HCT116 (cell line): Measurements from ENCODE around the gene ADAMTS4. TPM values are rescaled to one million over a fixed set of nuclear protein-coding genes. Genes with fewer than 3 reads are reported as not detected.

Experiments used
- ATAC-seq: fragments of 200-7000 bp; cut with Tn5 transposase; 2 replicates; pipeline ENCODE4 v1.9.1; 2020; ENCODE audit warnings: mild to moderate bottlenecking, moderate library complexity
- BruUV-seq: library from RNA; stranded (reverse); fragments of 400-500 nt; replicated peaks from 2 replicates; lab custom pipeline; 2021; lab: Mats Ljungman, UMichigan
- CTCF ChIA-PET: fragments of 300-600 bp; sonication (Branson Sonifier 250); formaldehyde crosslinking; loops from one replicate; lab custom pipeline; 2021; ENCODE audit warnings: antibody characterized with exemption; lab: Charles Lee
- POLR2A ChIA-PET: fragments of 300-600, 350-600 bp; sonication (Branson Sonifier 250); formaldehyde crosslinking; loops from one replicate; lab custom pipeline; 2021; ENCODE audit warnings: antibody characterized with exemption; lab: Charles Lee
- RAD21 ChIA-PET, 2 experiments: fragments of 300-600 bp; sonication (Branson Sonifier 250); formaldehyde crosslinking; loops; one replicate each; lab custom pipeline; 2023; ENCODE audit warnings: low total read pairs in 2 of 2; ENCODE audit not compliant: uncharacterized antibody in 2 of 2, unreplicated experiment in 2 of 2, low non-redundant PET in 1 of 2; lab: Charles Lee
- DNase-seq: peaks from one replicate; pipeline ENCODE4 v3.0.0-alpha.2; 2010; ENCODE audit warnings: low read depth, low spot score
- H2AFZ ChIP-seq: fragments of 200-600 bp; shearing (Covaris generic), sonication (generic); 2 replicates; pipeline ENCODE4 v1.6.1; 2017; ENCODE audit warnings: low read depth, mixed run types, mixed read lengths, antibody characterized with exemption, low read length; ENCODE audit not compliant: poor library complexity, severe bottlenecking
- H3K27ac ChIP-seq: 2 replicates; pipeline ENCODE4 v1.5.1; 2012; ENCODE audit warnings: low read depth, low read length
- H3K27me3 ChIP-seq: fragments of 200-600 bp; sonication (generic); 2 replicates; pipeline ENCODE4 v1.6.1; 2016; ENCODE audit warnings: mixed run types, low read length, mixed read lengths; ENCODE audit not compliant: insufficient read depth
- H3K36me3 ChIP-seq, 2 experiments: fragments of 200-500 bp in 1 of 2; fragments of 200-600 bp in 1 of 2; sonication (Bioruptor generic) in 1 of 2; sonication (generic) in 1 of 2; 2 replicates each; pipeline versions ENCODE4 v1.5.1 to v1.6.1; 2014 to 2016; ENCODE audit warnings: low read length in 2 of 2, inconsistent platforms in 1 of 2, mixed read lengths in 1 of 2, mixed run types in 1 of 2; ENCODE audit not compliant: insufficient read depth in 2 of 2, control insufficient read depth in 1 of 2
- H3K4me1 ChIP-seq, 2 experiments: fragments of 200-600 bp in 1 of 2; sonication (generic) in 1 of 2; 2 replicates each; pipeline versions ENCODE4 v1.5.1 to v1.6.1; 2012 to 2017; ENCODE audit warnings: low read length in 2 of 2, inconsistent platforms in 1 of 2, mild to moderate bottlenecking in 1 of 2, mixed read lengths in 1 of 2, mixed run types in 1 of 2, moderate library complexity in 1 of 2; ENCODE audit not compliant: insufficient read depth in 2 of 2, control insufficient read depth in 1 of 2
- H3K4me2 ChIP-seq: fragments of 200-600 bp; sonication (generic); 2 replicates; pipeline ENCODE4 v1.6.1; 2017; ENCODE audit warnings: mixed run types, low read length, mixed read lengths
- H3K4me3 ChIP-seq, 2 experiments: fragments of 200-600 bp in 1 of 2; sonication (generic) in 1 of 2; replicated peaks in 1 of 2; 2 replicates each; pipeline ENCODE4 v1.5.1; 2011 to 2016; ENCODE audit warnings: low read length in 2 of 2, control low read depth in 1 of 2, low read depth in 1 of 2, mild to moderate bottlenecking in 1 of 2, mixed read lengths in 1 of 2, mixed run types in 1 of 2
- H3K79me2 ChIP-seq: fragments of 200-600 bp; sonication (generic); 2 replicates; pipeline ENCODE4 v1.6.1; 2017; ENCODE audit warnings: mild to moderate bottlenecking, mixed run types, low read length, moderate library complexity, mixed read lengths; ENCODE audit not compliant: insufficient read depth
- H3K9ac ChIP-seq: fragments of 200-600 bp; sonication (generic); 2 replicates; pipeline ENCODE4 v1.6.1; 2016; ENCODE audit warnings: low read length, mixed read lengths
- H3K9me2 ChIP-seq: fragments of 200-600 bp; sonication (generic), shearing (Covaris generic); 2 replicates; pipeline ENCODE4 v1.6.1; 2017; ENCODE audit warnings: mixed run types, mild to moderate bottlenecking, moderate library complexity; ENCODE audit not compliant: insufficient read depth
- H3K9me3 ChIP-seq, 2 experiments: fragments of 200-500 bp in 1 of 2; fragments of 200-600 bp in 1 of 2; sonication (Bioruptor generic) in 1 of 2; sonication (generic) in 1 of 2; 2 replicates each; pipeline ENCODE4 v1.6.1; 2014 to 2017; ENCODE audit warnings: low read length in 2 of 2, mixed read lengths in 2 of 2, inconsistent platforms in 1 of 2, low read depth in 1 of 2, mild to moderate bottlenecking in 1 of 2, mixed run types in 1 of 2, moderate library complexity in 1 of 2; ENCODE audit not compliant: control insufficient read depth in 1 of 2, insufficient read depth in 1 of 2
- H4K20me1 ChIP-seq: fragments of 200-600 bp; sonication (generic), shearing (Covaris generic); 2 replicates; pipeline ENCODE4 v1.6.1; 2017; ENCODE audit warnings: mixed run types, mild to moderate bottlenecking, moderate library complexity; ENCODE audit not compliant: insufficient read depth
- FOSL1 ChIP-seq: IDR thresholded peaks from 2 replicates; pipeline ENCODE4 v1.6.1; 2012; ENCODE audit warnings: low read depth
- POLR2A ChIP-seq: IDR thresholded peaks from 2 replicates; pipeline ENCODE4 v1.7.0; 2011; ENCODE audit warnings: borderline replicate concordance; ENCODE audit not compliant: insufficient read depth, insufficient read length; ENCODE audit errors: extremely low read depth
- POLR2AphosphoS5 ChIP-seq: IDR thresholded peaks from 2 replicates; pipeline ENCODE4 v1.6.1; 2011; ENCODE audit warnings: mild to moderate bottlenecking, low read depth, low read length, moderate library complexity
- REST ChIP-seq: IDR thresholded peaks from 2 replicates; pipeline ENCODE4 v1.6.1; 2012; ENCODE audit warnings: low read depth
- ZFX ChIP-seq: fragments of 450-650 bp; IDR thresholded peaks from 2 replicates; pipeline ENCODE4 v1.6.1; 2017
- intact Hi-C: fragments of 100-400 bp; cut with micrococcal nuclease; formaldehyde crosslinking; loops from 2 replicates; pipeline ENCODE4 v1.10.0; 2022
- total RNA-seq: library from RNA; stranded (reverse); gene quantifications from one replicate; pipeline ENCODE4 v1.2.1, GENCODE V29; 2021; ENCODE audit not compliant: unreplicated experiment
- TF ChIP-seq, protein P1 (sequence below): IDR thresholded peaks from 2 replicates; pipeline ENCODE4 v1.6.1; 2012

The ADAMTS4 gene
- total RNA-seq, 1 experiment from 2014 or later: not detected

GRCh38 chr1:161160671-161161145 lies 38.1 kb downstream of the ADAMTS4 start:
- Histone ChIP-seq H3K4me3 (peak overlapping the region in 1 of 2 experiments; percentile 77; a peak in 1 of 4 replicates), H3K9me3 (no peaks in the 10 kb centered on the region), H3K36me3 (peaks cover 8 to 26% of the 10 kb centered on the region in 2 experiments; a peak in 2 of 4 replicates), H3K4me1 (peaks cover 8 to 29% of the 10 kb centered on the region in 2 experiments; a peak in 3 of 4 replicates), H3K79me2 (peaks cover 11% of the 10 kb centered on the region; the same call in 1 of the 2 replicates), H2AFZ (no peak overlapping the region), H3K4me2 (peak overlapping the region; percentile 90)
- CTCF ChIA-PET: no interaction called here
- ATAC-seq (no peak), DNase-seq (no peak)
- POLR2A ChIA-PET: no interaction called here
- no TSS peak for BruUV-seq
- RAD21 ChIA-PET: no interaction called here
- TF ChIP-seq ZFX (no peak), FOSL1 (no peak), POLR2A (no peak), POLR2AphosphoS5 (no peak), REST (no peak)
- TF ChIP-seq, protein P1, sequence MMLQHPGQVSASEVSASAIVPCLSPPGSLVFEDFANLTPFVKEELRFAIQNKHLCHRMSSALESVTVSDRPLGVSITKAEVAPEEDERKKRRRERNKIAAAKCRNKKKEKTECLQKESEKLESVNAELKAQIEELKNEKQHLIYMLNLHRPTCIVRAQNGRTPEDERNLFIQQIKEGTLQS: no peak
- TF ChIP-seq, all 23 proteins: peak for 0
- Histone ChIP-seq H4K20me1 (no peaks in the 10 kb centered on the region), H3K9ac (no peak overlapping the region), H3K9me2 (no peaks in the 10 kb centered on the region), H3K27me3 (no peaks in the 10 kb centered on the region), H3K27ac (no peak overlapping the region)
- intact Hi-C loops: no loop called here
